Muscle layer of duodenum (tissue), 2 donors: ENCODE measurements around the gene ID2.

Experiments used
- H3K27ac ChIP-seq: one replicate; pipeline ENCODE4 v1.7.0; 2013; ENCODE audit warnings: mild to moderate bottlenecking, low read length
- H3K27me3 ChIP-seq: one replicate; pipeline ENCODE4 v1.7.0; 2013; ENCODE audit warnings: low read depth, mild to moderate bottlenecking, control low read depth, low read length
- H3K36me3 ChIP-seq, 2 donors: one replicate each; pipeline ENCODE4 v1.7.0; 2013; ENCODE audit warnings: low read length in 2 of 2, control low read depth in 1 of 2, mild to moderate bottlenecking in 1 of 2; ENCODE audit not compliant: insufficient read depth in 2 of 2, control insufficient read depth in 1 of 2
- H3K4me1 ChIP-seq, 2 donors: one replicate each; pipeline ENCODE4 v1.7.0; 2013; ENCODE audit warnings: low read length in 2 of 2, mild to moderate bottlenecking in 2 of 2, control low read depth in 1 of 2, moderate library complexity in 1 of 2; ENCODE audit not compliant: insufficient read depth in 2 of 2, control insufficient read depth in 1 of 2
- H3K4me3 ChIP-seq, 2 donors: one replicate each; pipeline ENCODE4 v1.7.0; 2013; ENCODE audit warnings: low read length in 2 of 2, low read depth in 1 of 2, mild to moderate bottlenecking in 1 of 2
- H3K9me3 ChIP-seq, 2 donors: one replicate each; pipeline ENCODE4 v1.7.0; 2013; ENCODE audit warnings: low read length in 2 of 2, control low read depth in 1 of 2, mild to moderate bottlenecking in 1 of 2; ENCODE audit not compliant: control insufficient read depth in 1 of 2
- donor health status: healthy.

Gene ID2

GRCh38 chr2:8659735-8660492 lies 21.9 kb upstream of the ID2 start:
- Histone ChIP-seq H3K9me3 (no peaks in the 10 kb centered on the region), H3K4me1 (no peaks in the 10 kb centered on the region), H3K36me3 (no peaks in the 10 kb centered on the region), H3K27ac (no peak overlapping the region), H3K27me3 (no peaks in the 10 kb centered on the region), H3K4me3 (no peak overlapping the region)

DNA sequence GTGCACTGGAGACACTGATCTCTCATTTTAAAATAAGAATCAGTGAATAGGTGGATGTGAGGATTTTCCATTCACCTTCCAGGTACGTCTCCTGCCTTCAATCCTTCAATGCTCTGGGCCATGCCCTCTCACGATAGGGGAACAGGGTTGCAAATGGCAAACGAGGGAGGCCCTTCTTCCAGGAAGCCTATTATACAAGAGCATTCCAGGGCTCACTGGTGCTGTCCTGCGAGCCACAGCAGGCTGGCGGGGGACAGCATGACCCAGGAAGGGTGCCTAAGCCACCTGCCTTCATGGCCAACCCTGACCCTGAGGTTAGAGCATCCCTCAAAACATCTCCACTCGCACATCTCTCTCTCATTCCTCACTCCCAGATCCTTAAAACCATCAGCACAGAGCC lies 20.6 kb upstream of the ID2 start:
- Histone ChIP-seq H3K27me3 (no peaks in the 10 kb centered on the region), H3K27ac (peak overlapping the region; percentile 33), H3K4me3 (no peak overlapping the region), H3K9me3 (no peaks in the 10 kb centered on the region), H3K4me1 (no peaks in the 10 kb centered on the region), H3K36me3 (no peaks in the 10 kb centered on the region)

- Histone ChIP-seq H3K36me3 (no peaks in the 10 kb centered on the region), H3K27me3 (no peaks in the 10 kb centered on the region), H3K27ac (peak overlapping the region; percentile 33), H3K4me1 (no peaks in the 10 kb centered on the region), H3K4me3 (no peak overlapping the region), H3K9me3 (no peaks in the 10 kb centered on the region)
Observed at GRCh38 chr2:8661736-8662135, 20.1 kb upstream of the ID2 start.

DNA sequence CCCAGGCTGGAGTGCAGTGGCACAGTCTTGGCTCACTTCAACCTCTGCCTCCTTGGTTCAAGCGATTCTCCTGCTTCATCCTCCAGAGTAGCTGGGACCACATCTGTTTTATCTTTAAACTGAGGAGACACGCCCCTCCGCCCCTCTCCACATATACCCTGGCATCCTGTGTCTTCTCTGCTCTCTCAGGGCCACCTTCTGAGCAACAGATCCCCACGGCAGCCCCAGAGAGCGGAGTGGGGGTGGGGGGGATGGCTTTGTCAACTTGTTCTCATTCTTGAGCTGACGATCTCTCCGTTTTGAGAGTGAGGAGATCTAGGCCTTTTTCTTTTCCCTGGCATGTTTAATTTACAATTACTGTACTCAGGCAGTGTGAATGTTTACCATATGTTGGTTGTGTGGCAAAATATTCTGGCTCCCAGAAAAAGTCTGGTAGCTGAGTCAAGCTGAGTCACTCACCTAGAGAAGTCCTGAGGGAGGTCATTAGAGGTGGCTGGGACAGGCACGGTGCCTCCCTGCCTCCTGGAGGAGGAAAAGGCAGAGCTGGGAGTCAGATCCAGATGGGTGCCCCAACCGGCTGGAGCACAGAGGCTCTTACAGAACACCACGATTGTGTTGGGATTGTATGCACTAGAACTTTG lies 19.5 kb upstream of the ID2 start:
- Histone ChIP-seq H3K27me3 (no peaks in the 10 kb centered on the region), H3K36me3 (no peaks in the 10 kb centered on the region), H3K4me3 (no peak overlapping the region), H3K4me1 (no peaks in the 10 kb centered on the region), H3K27ac (no peak overlapping the region), H3K9me3 (no peaks in the 10 kb centered on the region)

- H3K36me3 ChIP-seq, result no peaks in the 10 kb centered on the region
- H3K27ac ChIP-seq, result no peak overlapping the region
- no peaks in the 10 kb centered on the region for H3K4me1 ChIP-seq
Observed at GRCh38 chr2:8663997-8664396, 17.9 kb upstream of the ID2 start.

GRCh38 chr2:8666581-8666980 lies 15.3 kb upstream of the ID2 start:
- Histone ChIP-seq H3K4me3 (no peak overlapping the region), H3K36me3 (no peaks in the 10 kb centered on the region), H3K27me3 (no peaks in the 10 kb centered on the region), H3K4me1 (no peaks in the 10 kb centered on the region), H3K9me3 (no peaks in the 10 kb centered on the region), H3K27ac (no peak overlapping the region)

More at GRCh38 chr2:8663997-8664396, 17.9 kb upstream of the ID2 start:
- H3K4me3 ChIP-seq, result no peak overlapping the region
- H3K9me3 ChIP-seq, result no peaks in the 10 kb centered on the region
- H3K27me3 ChIP-seq, result no peaks in the 10 kb centered on the region

DNA sequence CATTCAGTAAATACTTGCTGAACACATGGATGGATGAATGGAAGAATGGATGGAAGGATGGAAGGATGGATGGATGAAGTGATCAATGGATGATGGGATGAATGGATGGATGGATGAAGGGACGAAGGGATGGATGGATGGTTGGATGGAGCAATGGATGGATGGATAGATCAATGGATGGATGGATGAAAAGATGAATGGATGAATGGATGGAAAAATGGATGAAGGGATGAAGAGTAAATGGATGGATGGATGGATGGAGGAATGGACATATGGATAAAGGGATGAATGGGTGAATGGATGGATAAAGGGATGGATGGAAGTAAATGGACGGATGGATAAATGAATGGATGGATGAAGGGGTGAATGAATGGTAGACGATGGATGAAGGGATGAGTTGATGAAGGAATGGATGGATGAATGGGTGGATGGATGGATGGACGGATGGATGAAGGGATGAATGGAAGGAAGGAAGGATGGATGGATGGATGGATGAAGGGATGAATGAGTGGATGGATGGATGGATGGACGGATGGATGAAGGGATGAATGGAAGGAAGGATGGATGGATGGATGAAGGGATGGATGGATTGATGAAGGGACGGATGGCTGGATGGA lies 13.9 kb upstream of the ID2 start:
- Histone ChIP-seq H3K4me3 (no peak overlapping the region), H3K4me1 (no peaks in the 10 kb centered on the region), H3K9me3 (no peaks in the 10 kb centered on the region), H3K27me3 (no peaks in the 10 kb centered on the region), H3K27ac (no peak overlapping the region), H3K36me3 (no peaks in the 10 kb centered on the region)

DNA sequence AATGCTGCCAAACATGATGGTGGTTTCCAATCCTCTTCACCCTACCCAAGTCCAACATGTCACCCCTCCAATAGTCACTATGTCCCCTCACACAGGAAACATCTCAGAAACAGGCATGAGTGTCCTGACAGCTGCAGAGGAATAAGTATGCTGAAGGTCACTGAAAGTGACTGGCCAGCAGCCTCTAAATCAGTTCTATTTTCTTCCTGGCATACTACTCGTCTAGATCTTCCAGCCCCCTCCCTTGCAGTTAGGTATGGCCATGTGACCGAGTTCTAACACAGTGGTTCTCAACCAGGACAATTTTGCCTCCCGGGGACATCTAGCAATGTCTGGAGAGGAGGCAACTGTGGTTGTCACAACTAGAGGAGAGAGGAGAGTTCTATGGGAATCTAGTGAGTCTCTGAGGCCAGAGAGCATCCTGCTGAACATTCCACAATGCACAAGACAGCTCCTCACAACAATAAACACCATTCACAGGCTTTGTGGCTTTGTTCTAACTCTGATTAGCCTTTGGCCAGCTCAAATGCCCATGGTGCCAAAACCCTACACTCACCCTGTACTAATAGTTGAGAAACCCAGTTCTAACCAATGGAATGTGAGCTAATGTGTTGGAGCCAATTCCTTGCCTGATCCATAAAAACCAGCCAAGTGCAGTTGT lies 12.6 kb upstream of the ID2 start:
- H3K27ac ChIP-seq, result no peak overlapping the region
- H3K9me3 ChIP-seq, result peaks cover 1 to 3% of the 10 kb centered on the region in 2 donors
- no peak overlapping the region for H3K4me3 ChIP-seq
- H3K27me3 ChIP-seq, result no peaks in the 10 kb centered on the region
- no peaks in the 10 kb centered on the region for H3K4me1 ChIP-seq
- no peaks in the 10 kb centered on the region for H3K36me3 ChIP-seq

- Histone ChIP-seq H3K27ac (no peak overlapping the region), H3K4me1 (no peaks in the 10 kb centered on the region), H3K4me3 (no peak overlapping the region), H3K36me3 (no peaks in the 10 kb centered on the region), H3K9me3 (peaks cover 5 to 7% of the 10 kb centered on the region in 2 donors), H3K27me3 (no peaks in the 10 kb centered on the region)
Observed at GRCh38 chr2:8670580-8670979, 11.3 kb upstream of the ID2 start.

DNA sequence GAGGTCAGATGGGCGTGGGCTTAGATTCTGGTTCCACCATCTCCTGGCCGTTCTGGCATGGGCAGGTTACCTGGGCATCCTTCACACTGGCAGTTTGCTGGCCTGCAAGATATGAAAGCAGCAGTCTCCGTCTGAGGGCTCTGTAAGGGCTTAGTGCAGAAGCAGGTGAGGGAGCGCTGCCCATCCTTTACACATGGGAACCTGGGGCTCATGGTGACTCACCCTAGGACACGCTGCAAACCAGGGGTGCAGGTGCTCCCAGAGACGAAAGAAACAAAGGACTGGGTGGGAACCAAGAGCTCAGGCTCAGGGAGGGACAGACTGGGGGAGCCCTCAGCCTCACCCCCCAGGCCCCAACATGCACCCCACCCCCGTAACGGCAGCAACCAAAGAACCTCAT lies 10.7 kb upstream of the ID2 start:
- no peaks in the 10 kb centered on the region for H3K27me3 ChIP-seq
- no peaks in the 10 kb centered on the region for H3K36me3 ChIP-seq
- no peak overlapping the region for H3K27ac ChIP-seq
- no peaks in the 10 kb centered on the region for H3K4me1 ChIP-seq
- no peak overlapping the region for H3K4me3 ChIP-seq
- peaks cover 5 to 7% of the 10 kb centered on the region in 2 donors for H3K9me3 ChIP-seq

DNA sequence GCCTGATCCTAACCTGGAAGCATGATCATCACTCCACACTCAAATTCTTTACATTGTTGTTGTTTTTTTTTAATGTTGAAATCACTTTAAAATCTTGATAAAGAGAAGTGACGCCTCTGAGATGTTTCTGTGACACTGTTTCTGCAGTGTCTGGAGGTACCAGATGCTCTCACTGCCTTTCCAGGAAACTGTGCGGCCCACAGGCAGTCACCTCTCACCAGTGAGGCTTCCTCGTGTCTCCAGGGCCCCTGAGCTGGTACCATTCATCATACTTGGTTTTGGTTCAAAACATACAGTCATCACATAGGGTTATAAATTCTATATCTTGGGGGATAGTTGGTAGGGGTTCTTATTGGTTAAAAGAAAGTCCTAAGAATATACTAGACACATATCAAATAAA lies 10.1 kb upstream of the ID2 start:
- H3K27ac ChIP-seq, result no peak overlapping the region
- H3K36me3 ChIP-seq, result no peaks in the 10 kb centered on the region
- no peak overlapping the region for H3K4me3 ChIP-seq
- H3K4me1 ChIP-seq, result no peaks in the 10 kb centered on the region
- no peaks in the 10 kb centered on the region for H3K27me3 ChIP-seq
- peaks cover 5 to 7% of the 10 kb centered on the region in 2 donors for H3K9me3 ChIP-seq
